NCI-H2196 (cell line): ENCODE measurements around the gene PACS2.
"Not testable (repeated sequence)": the region's sequence is repeated elsewhere in the genome, so short reads cannot be mapped to it uniquely, and the experiment has no call there.

Source experiments
- DNase-seq: peaks from one replicate; lab custom pipeline; 2025; ENCODE audit not compliant: unreplicated experiment; lab: John Stamatoyannopoulos, UW

Gene PACS2

DNA sequence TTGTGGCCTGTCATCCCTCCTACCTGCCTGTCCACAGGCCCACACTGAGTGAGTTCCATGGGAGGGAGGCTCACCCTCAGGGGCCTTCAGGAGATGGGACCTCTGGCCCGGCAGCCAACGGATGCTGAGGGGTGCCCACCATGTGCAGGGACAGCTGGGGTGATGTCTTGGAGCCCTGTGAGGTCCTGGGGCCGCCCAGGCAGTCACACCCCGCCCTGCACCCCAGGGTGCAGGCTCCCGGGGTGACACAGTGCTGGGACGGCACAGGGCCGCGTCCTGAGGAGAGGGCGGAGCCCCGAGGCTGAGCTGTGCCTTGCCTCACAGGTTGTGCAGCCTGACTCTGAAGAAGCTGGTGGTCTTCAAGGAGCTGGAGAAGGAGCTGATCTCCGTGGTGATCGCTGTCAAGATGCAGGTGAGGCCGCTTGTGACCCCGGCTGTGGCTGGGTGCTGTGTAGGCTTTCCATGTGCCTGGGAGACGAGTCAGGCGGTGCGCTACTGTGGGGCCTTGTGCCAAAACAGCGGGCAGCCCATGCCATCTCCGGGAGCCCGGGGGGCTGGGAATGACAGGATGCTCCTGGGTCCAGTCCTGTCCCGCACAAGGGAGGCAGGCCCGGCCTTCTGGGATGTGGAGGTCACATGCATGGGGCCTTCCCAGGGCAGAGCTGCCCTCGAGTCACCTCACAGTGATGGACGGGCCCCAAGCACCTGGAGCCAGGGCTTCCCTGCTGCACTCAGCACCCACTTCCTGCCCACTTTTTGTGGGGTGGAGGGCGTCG lies 33.8 kb downstream of the PACS2 start:
- no peak for DNase-seq

GRCh38 chr14:105348945-105349699 lies 34.6 kb downstream of the PACS2 start:
- no peak for DNase-seq

DNA sequence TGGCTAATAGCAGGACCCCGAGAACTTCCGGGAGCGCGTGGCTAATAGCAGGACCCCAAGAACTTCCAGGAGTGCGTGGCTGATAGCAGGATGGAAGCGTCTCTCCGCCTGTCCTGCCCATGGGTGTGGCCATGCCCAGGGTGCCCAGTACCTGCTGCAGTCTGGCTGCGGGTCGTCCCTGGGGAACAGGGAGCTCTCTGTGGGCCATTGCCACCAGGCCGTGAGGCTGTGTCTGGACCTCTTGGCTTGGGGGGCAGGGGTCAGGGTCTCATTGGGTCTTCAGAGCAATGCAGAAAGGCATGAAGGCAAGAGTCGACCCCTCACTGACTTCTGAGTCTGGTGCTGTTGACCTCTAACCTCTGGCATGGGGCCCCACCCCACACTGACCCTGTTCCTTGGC lies 35.4 kb downstream of the PACS2 start:
- no peak for DNase-seq

DNA sequence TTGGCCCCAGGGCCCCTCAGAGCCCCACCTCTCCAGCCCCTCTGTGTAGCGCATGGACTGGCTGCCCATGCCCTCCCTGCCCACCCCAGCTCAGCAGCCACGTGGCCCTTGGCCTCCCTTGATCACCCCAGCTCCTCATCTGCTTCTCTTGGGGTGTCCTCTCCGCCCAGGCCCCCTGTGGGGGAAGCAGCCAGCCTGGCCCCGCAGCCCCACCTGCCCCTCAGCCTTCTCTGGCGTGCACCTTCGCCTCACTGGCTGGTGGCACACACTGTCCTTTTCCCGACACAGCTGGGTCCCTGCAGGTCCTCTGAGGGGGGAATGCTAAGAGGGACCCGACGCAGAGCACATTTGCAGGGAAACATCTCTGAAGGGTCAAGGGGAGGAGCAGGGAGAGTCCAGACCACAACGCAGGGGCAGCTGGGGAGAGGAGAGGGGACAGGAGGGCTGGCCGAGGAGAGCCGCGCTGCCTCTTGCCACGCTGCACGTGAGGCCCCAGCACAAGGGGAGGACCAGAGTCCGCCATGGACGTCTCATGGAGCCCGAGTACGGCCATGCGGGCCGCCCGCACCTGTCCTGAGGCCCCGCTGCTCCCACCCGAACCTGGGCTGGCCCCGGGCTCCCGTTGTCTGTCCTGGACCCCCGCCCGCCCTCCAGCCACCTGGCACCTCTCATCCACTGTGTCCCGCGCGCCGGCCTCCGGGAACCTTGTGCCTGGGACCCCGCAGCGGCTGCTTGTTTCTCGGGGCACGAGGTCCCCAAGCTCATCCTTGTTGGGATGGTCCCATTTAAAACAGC lies 36.1 kb downstream of the PACS2 start:
- no peak for DNase-seq

DNA sequence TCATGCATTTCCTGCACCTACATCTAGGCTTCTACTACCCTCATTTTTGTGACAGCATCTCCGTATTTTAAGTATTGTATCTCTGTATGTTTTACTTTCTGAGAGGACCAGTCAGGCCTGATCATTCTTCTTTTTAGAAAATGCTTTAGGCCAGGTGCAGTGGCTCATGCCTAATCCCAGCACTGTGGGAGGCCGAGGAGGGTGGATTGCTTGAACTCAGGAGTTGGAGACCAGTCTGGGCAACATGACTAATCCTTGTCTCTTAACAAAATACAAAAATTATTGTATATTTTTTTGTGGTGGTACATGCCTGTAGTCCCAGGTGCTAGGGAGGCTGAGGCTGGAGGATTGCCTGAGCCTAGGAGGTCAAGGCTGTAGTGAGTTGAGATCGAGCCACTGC lies 36.9 kb downstream of the PACS2 start:
- no peak for DNase-seq

DNA sequence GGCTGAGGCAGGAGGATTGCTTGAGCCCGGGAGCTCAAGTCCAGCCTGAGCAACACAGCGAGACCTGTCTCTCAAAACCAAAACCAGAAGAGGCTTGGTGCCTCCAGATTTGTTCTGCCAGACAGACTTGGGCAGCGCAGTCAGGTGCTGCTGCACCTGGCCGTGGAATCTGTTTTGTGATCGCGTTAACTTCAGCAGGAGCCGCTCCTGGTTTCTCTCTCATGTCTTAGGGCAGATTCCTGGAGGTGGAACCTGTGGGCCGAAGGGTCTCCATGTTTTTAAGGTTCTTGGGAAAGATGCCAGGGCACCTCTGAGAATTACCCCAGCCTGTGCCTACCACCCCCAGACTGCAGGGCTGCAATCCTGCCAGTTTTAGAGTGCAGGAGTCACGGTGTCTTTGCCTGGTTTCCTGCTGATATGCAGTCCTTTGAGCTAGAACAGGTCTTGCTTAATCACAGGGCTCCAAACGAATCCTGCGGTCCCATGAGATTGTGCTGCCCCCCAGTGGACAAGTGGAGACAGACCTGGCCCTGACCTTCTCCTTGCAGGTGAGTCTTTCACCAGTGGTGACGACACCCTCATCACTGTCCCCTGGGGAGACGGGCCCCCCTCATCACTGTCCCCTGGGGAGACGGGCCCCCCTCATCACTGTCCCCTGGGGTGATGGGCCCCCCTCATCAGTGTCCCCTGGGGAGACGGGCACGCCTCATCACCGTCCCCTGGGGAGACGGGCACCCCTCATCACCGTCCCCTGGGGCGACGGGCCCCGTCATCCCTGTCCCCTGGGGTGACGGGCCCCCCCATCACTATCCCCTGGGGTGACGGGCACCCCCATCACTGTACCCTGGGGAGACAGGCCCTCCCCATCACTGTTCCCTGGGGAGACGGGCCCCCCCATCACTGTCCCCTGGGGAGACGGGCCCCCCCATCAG lies 37.6 kb downstream of the PACS2 start:
- DNase-seq = peak; percentile 76

DNA sequence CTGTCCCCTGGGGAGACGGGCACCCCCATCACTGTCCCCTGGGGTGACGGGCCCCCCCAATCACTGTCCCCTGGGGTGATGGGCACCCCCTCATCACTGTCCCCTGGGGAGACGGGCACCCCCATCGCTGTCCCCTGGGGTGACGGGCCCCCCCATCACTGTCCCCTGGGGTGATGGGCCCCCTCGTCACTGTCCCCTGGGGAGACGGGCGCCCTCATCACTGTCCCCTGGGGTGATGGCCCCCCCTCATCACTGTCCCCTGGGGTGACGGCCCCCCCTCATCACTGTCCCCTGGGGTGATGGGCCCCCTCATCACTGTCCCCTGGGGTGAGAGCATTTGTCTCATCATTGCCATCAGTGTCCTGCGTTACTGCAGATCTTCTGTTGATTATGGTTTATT lies 38.6 kb downstream of the PACS2 start:
- no peak for DNase-seq

DNA sequence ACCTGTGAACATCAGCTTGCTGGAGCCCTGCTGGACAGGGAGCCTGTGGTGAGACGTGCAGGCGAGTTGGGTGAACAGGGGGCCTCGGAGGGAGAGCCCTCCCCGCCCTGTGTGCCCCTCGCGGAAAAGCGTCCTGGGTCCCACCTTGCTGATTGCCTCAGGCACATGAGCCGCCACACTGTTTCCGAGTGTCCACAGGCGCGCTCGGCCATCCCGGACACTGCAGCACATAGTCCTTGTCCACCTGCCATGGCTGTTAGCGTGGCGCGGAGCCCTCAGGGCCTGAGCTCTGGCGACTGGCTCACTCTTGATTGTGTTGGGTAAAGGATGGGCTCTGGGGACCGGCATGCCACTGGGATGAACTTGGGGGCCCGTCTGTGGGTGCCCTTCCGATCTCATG lies 40.0 kb downstream of the PACS2 start:
- no peak for DNase-seq

DNA sequence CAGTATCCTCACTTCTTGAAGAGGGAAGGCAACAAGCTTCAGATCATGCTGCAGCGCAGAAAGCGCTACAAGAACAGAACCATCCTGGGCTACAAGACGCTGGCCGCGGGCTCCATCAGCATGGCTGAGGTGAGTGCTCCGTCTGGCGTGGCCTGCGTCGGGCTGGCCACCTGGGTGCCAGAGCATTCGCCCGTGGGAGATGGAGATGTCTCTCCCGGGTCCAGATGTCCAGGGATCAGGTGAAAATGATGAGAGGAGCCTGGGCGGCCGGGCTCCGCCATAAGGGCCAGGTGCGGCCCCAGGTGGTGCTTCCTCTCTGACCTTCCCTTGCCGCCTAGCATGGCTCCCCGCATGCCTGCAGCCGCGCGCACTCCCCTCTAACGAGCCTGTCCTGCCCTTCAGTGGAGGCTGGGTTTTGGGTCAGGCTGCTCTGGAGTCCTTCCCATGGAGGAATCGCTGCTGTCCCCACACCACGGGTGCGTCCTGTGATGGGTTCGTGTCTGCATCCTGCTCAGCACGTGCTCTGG lies 40.6 kb downstream of the PACS2 start:
- DNase-seq = no peak

DNA sequence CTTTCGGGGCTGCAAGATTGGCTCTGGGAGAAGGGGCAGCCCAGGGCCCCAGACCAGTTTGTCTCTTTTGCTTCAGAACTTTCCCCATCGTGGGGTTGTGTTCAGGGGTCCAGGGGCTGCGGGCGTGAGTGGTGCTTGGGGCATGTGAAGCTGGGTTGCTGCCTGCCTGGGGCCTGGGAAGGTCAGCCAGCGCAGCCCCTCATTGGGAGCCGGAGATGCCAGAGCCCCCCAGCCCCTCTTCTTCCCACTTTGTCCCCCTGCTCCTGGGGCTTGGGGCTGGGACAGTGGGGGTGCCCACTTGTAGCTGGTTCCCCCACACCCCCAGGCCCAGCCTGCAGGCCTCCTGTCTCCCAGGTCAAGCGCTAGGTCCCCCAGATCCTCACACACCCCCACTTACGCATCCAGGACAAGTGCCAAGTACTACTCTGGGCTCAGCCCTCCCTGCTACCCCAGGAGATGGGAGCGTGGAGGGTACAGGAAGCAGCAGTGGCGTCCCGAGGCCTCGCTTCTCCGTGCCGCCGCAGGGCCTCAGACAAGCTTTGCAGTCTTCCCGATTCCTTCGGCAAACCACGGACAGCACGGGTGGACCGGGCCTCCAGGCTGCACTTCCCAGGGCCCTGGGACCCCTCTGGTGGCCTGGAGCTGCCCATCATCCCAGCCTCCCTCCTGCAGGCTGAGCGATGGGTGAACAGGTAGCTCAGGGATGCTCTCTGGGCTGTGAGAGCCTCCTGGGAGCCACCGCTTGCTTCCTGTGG lies 41.5 kb downstream of the PACS2 start:
- no peak for DNase-seq

- DNase-seq = no peak
Observed at GRCh38 chr14:105356927-105357326, 42.4 kb downstream of the PACS2 start.

DNA sequence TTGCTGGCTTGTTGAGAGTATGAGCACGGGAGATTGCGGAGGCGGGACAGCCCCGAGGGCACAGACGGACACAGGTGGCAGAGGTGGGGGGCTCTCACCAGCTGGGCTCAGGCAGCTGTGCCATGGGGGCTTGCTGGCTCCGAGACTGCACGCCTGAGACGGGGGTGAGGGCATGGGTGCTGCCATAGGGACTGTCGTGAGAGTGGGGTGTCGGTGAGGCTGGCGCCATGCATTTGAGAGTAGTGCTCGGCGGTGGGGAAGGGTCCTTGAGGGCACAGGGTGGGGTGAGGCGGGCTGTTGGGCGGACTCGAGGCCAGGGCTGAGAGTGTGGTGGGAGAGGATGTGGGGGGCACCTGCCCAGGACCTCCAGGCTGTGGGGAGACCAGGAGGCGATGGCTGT lies 43.1 kb downstream of the PACS2 start:
- DNase-seq = no peak

- no peak for DNase-seq
Observed at GRCh38 chr14:105358140-105358846, 43.7 kb downstream of the PACS2 start.

DNA sequence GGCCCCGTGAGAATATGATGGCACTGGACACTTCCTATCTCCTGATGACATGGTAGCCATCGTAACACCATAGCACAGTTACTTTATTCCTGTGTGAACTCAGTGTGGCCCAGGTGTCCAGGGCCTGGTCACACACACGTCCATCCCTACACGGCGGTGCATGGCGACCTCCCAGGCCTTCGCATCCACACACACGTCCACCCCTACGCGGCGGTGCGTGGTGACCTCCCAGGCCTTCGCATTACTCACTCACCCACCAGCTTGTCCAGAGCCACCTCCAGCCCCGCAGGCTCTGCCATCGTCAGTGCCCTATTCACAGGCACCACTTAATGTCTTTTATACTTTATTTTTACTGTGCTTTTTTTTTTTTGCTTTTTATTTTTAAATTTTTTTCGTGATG lies 44.4 kb downstream of the PACS2 start:
- DNase-seq = no peak

- DNase-seq = not testable (repeated sequence)
Observed at GRCh38 chr14:105361412-105361811, 46.9 kb downstream of the PACS2 start.

DNA sequence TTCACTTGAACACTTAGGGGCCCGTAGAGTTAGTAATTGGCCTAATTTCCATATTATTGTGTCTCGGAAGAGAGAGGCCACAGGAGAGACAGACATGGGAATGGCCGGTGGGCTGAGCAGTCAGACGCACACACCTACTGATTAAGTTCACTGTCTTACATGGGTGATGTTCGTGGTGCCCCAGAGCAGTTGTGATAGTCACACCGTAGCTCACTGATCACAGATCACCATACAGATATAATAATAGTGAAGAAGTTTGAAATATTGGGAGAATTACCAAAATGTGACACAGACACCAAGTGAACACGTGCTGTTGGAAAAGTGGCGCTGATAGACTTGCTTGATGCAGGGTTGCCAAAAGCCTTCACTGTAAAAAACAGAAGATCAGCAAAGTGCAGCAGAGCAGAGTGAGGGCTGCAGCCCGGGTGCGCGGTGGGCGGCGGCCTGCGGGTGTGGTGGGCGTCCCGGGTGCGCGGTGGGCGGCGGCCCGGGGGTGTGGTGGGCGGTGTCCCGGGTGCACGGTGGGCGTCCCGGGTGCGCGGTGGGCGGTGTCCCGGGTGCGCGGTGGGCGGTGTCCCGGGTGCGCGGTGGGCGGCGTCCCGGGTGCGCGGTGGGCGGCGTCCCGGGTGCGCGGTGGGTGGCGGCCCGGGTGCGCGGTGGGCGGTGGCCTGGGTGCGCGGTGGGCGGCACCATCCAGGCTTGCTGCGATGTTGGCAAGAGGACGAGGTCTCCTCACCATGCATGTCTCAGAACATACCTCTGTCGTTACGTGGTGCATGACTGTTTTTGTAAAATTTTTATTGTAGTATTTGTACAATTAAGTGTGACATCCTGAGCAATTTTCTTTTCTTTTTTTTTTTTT lies 49.5 kb downstream of the PACS2 start:
- DNase-seq = no peak

- no peak for DNase-seq
Observed at GRCh38 chr14:105365101-105365500, 50.6 kb downstream of the PACS2 start.

GRCh38 chr14:105365681-105366080 lies 51.1 kb downstream of the PACS2 start:
- no peak for DNase-seq
